Activated naive CD8-positive, alpha-beta T cell treated with anti-CD3 and anti-CD28 coated beads, Interleukin-2, amount 50 U/mL, for 24 hours (primary cell): ENCODE data around the gene PLAU.
A peak's percentile ranks its signal among the peaks of the same experiment; 100 is the strongest.
"Not testable (repeated sequence)": the region's sequence is repeated elsewhere in the genome, so short reads cannot be mapped to it uniquely, and the experiment has no call there.

Source experiments
- ATAC-seq: fragments of 150-1000 bp; cut with Tn5 transposase; one replicate; pipeline ENCODE4 v1.10.0; 2021
- DNase-seq: peaks from one replicate; pipeline ENCODE4 v3.0.0; 2021
- H3K27ac Mint-ChIP-seq: one replicate; pipeline ENCODE4 v1.8.0; 2021; ENCODE audit warnings: mild to moderate bottlenecking, mixed read lengths
- H3K27me3 Mint-ChIP-seq: one replicate; pipeline ENCODE4 v1.8.0; 2021; ENCODE audit warnings: mixed read lengths
- H3K36me3 Mint-ChIP-seq: one replicate; pipeline ENCODE4 v1.8.0; 2021; ENCODE audit warnings: low read depth, mixed read lengths
- H3K4me1 Mint-ChIP-seq: one replicate; pipeline ENCODE4 v1.8.0; 2021; ENCODE audit warnings: mixed read lengths
- H3K4me3 Mint-ChIP-seq: one replicate; pipeline ENCODE4 v1.8.0; 2021; ENCODE audit warnings: mild to moderate bottlenecking, moderate library complexity, mixed read lengths
- H3K9me3 Mint-ChIP-seq: one replicate; pipeline ENCODE4 v1.8.0; 2021; ENCODE audit warnings: mixed read lengths

The PLAU gene

DNA sequence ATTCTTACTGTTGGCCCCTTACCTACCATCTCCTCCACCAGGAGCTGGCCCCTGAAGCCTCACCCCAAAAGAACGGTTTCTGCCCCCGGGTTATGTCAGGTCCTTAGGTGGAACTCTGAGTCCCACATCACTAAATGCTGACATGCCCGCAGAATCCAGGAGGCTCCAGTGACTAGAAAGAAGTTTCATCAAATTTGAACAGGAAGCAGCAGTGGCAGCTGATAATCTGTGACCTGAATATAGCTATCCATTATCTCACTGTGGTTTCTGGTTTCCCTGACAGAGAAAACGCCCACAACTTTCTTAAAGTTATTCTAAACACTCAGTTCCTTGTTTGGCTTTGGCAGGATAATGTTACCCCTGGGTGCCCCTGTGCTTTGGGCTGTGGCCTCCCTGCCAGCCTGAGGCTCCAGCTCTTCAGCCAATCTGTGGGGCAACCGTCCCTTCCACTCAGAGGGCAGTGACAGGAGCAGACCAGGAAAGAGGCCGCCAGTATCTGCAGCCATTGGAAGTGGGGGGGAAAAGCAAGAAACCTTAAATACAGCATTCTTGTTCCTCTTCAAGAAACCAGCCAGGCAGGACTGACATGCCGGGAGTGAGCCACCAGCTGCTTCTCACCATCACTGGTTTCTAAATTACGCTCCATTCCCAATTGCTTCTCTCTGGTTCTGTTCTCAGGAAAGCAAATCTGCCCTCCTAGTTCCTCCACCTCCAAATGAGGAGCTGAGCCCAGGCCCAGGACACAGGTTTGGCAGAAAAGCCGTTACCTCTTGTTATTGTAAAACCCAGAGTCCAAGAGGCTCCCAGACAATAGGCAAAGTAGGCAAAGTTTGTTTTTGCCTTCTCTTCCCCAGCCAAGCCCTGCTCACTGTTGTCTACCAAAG is 45.8 kb downstream of the PLAU start:
- peaks cover 51% of the 10 kb centered on the region for H3K4me1 Mint-ChIP-seq

DNA sequence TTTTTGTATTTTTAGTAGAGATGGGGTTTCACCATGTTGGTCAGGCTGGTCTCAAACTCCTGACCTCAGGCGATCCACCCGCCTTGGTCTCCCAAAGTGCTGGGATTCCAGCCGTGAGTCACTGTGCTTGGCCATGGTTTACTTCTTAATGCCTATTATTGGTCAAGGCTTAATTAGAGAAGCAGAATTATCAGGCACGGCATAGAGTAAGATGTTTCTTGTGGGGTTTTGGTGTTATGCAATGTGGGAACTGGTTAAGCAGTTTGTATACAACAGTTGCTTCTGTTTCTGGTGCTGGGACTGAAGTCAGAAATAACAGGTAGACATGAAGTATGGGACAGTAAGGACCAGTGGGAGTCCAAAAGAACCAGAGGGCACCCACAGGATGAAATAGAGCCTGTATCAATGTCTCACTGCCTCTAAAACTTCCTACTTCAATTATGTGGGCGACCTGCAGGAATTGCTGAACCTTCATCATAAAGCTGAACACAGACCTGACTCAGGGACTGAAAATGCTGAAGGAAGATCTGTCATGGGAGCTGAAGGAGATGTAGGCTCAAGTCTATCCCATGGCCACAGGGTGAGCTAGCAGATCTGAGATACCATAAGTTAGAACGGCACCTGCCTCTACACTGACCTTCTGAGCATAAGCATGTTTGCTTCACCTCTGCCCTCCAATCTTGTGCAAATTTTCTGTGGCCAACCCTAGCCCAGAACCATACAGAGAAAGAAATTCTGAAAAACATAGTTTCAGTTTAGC is 48.7 kb downstream of the PLAU start:
- H3K9me3 Mint-ChIP-seq: no peaks in the 10 kb centered on the region
- no peaks in the 10 kb centered on the region for H3K27me3 Mint-ChIP-seq
- no peak for DNase-seq
- no peak overlapping the region for H3K4me3 Mint-ChIP-seq
- H3K36me3 Mint-ChIP-seq: no peaks in the 10 kb centered on the region
- ATAC-seq: no peak
- H3K27ac Mint-ChIP-seq: no peak overlapping the region
- peaks cover 41% of the 10 kb centered on the region for H3K4me1 Mint-ChIP-seq

More for the DNA sequence above, 45.8 kb downstream of the PLAU start:
- H3K27ac Mint-ChIP-seq: peak overlapping the region; percentile 84
- DNase-seq (no peak), ATAC-seq (peak; percentile 86)
- no peaks in the 10 kb centered on the region for H3K36me3 Mint-ChIP-seq
- peak overlapping the region; percentile 43 for H3K4me3 Mint-ChIP-seq
- H3K27me3 Mint-ChIP-seq: no peaks in the 10 kb centered on the region
- H3K9me3 Mint-ChIP-seq: no peaks in the 10 kb centered on the region

GRCh38 chr10:73962386-73962785 is 51.5 kb downstream of the PLAU start:
- H3K4me1 Mint-ChIP-seq: peaks cover 22% of the 10 kb centered on the region
- H3K9me3 Mint-ChIP-seq: no peaks in the 10 kb centered on the region
- ATAC-seq: no peak
- H3K27me3 Mint-ChIP-seq: no peaks in the 10 kb centered on the region
- H3K4me3 Mint-ChIP-seq: no peak overlapping the region
- no peak overlapping the region for H3K27ac Mint-ChIP-seq
- no peaks in the 10 kb centered on the region for H3K36me3 Mint-ChIP-seq
- DNase-seq: no peak

DNA sequence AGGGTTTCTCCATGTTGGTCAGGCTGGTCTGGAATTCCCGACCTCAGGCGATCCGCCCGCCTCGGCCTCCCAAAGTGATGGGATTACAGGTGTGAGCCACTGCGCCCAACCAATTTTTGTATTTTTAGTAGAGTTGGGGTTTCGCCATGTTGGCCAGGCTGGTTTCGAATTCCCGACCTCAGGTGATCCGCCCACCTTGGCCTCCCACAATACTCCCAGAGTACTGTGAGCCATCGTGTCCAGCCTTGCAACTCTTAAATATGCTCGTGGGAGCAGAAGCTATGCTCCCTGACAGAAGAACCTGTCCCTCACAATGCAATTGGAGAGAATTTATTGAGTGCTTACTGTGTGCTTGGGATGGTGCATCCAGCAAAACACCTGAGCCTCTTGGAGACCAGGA is 52.6 kb downstream of the PLAU start:
- not testable (repeated sequence) for ATAC-seq

DNA sequence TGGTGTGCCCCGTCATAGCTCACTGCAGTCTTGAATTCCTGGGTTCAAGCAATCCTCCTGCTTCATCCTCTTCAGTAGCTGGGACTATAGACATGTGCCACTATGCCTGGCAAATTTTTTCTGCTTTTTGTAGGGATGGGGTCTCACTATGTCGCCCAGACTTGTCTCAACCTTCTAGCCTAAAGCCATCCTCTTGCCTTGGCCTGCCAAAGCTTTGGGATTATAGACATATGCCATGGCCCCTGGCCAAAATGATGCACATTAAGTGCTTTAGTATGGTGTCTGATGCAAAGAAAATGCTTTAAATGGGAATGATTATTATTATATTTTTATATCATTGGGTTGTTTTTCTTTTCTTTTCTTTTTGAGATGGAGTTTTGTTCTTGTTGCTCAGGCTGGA is 53.8 kb downstream of the PLAU start:
- no peaks in the 10 kb centered on the region for H3K27me3 Mint-ChIP-seq
- H3K9me3 Mint-ChIP-seq: no peaks in the 10 kb centered on the region
- H3K4me1 Mint-ChIP-seq: peaks cover 13% of the 10 kb centered on the region
- ATAC-seq: no peak
- no peaks in the 10 kb centered on the region for H3K36me3 Mint-ChIP-seq
- H3K4me3 Mint-ChIP-seq: no peak overlapping the region
- no peak overlapping the region for H3K27ac Mint-ChIP-seq
- no peak for DNase-seq

More for the DNA sequence above, 52.6 kb downstream of the PLAU start:
- not testable (repeated sequence) for H3K27me3 Mint-ChIP-seq, H3K4me3 Mint-ChIP-seq, H3K27ac Mint-ChIP-seq, DNase-seq, H3K36me3 Mint-ChIP-seq, H3K9me3 Mint-ChIP-seq
- H3K4me1 Mint-ChIP-seq: peaks cover 19% of the 10 kb centered on the region

- not testable (repeated sequence) for H3K27me3 Mint-ChIP-seq, ATAC-seq, H3K9me3 Mint-ChIP-seq, H3K4me1 Mint-ChIP-seq, H3K27ac Mint-ChIP-seq, DNase-seq, H3K36me3 Mint-ChIP-seq, H3K4me3 Mint-ChIP-seq
Measured at GRCh38 chr10:73965267-73965889, 54.4 kb downstream of the PLAU start.

DNA sequence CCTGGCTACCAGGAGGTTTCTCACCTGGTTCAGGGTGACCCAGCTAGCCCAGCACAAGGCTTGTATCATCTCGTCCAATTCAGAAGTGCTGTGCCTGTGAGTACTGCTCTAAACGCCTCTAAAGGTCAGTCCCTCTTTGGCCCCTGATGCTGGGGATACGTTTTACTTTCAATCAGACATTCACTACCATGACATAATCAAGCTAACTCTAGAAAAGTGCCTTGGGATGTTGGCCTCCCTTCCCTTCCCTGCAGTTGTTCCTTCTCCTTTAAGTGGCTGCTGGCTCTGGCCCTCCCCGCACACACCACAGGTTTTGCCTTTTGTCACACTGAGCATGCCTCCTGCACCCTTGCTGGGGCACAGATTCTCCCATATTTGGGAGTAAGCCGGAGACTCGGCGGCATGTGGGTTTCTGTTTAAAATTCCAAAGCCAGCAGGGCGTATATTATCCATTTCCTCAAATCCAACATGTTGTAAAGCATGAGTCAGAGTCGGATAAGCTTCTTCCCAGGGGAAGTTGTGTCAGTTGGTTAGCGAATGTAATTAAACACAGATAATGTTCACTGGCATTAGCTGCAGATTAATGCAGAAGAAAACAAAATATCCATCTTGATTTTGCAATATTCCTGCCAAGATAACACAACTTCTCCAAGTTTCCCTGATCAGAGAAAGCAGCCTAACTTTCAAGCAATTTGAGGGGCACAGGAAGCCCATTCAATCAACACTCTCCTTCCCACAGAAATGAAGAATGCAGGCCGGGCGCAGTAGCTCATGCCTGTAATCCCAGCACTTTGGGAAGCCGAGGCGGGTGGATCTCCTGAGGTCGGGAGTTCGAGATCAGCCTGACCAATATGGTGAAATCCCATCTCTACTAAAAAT is 55.2 kb downstream of the PLAU start:
- Mint-ChIP-seq H3K9me3 (no peaks in the 10 kb centered on the region), H3K27ac (no peak overlapping the region), H3K4me3 (no peak overlapping the region), H3K4me1 (peaks cover 5% of the 10 kb centered on the region), H3K27me3 (no peaks in the 10 kb centered on the region), H3K36me3 (no peaks in the 10 kb centered on the region)
- ATAC-seq (no peak), DNase-seq (no peak)

- no peaks in the 10 kb centered on the region for H3K36me3 Mint-ChIP-seq
- no peaks in the 10 kb centered on the region for H3K9me3 Mint-ChIP-seq
- H3K4me1 Mint-ChIP-seq: peaks cover 5% of the 10 kb centered on the region
- no peaks in the 10 kb centered on the region for H3K27me3 Mint-ChIP-seq
- no peak for ATAC-seq
- no peak overlapping the region for H3K27ac Mint-ChIP-seq
- DNase-seq: no peak
- no peak overlapping the region for H3K4me3 Mint-ChIP-seq
Measured at GRCh38 chr10:73967022-73967429, 56.1 kb downstream of the PLAU start.
